Liver (tissue), 9 donors: ENCODE measurements around the gene KRT8. TPM values are rescaled to one million over a fixed set of nuclear protein-coding genes. Genes with fewer than 3 reads are reported as not detected.

Experiments
- DNase-seq: peaks from one replicate; pipeline ENCODE4 v3.0.0-alpha.2; 2017; ENCODE audit warnings: low spot score
- H3K27ac ChIP-seq, 2 donors: one replicate each; pipeline ENCODE4 v1.7.0; 2013; ENCODE audit warnings: inconsistent platforms in 2 of 2, low read length in 2 of 2, control low read depth in 1 of 2, low read depth in 1 of 2, mild to moderate bottlenecking in 1 of 2
- H3K27me3 ChIP-seq, 4 donors: one replicate each; pipeline versions ENCODE4 v1.6.1 to v1.7.0; 2013; ENCODE audit warnings: low read length in 3 of 4, inconsistent platforms in 1 of 4, mild to moderate bottlenecking in 1 of 4, moderate library complexity in 1 of 4; ENCODE audit not compliant: control insufficient read depth in 4 of 4, insufficient read depth in 4 of 4
- H3K36me3 ChIP-seq, 4 donors: one replicate each; pipeline versions ENCODE4 v1.6.1 to v1.7.0; 2013; ENCODE audit warnings: low read length in 3 of 4, mild to moderate bottlenecking in 3 of 4, low read depth in 1 of 4, moderate library complexity in 1 of 4; ENCODE audit not compliant: control insufficient read depth in 4 of 4, insufficient read depth in 3 of 4
- H3K4me1 ChIP-seq, 4 donors: one replicate each; pipeline versions ENCODE4 v1.6.1 to v1.7.0; 2013; ENCODE audit warnings: low read length in 3 of 4, mild to moderate bottlenecking in 3 of 4, moderate library complexity in 1 of 4; ENCODE audit not compliant: control insufficient read depth in 4 of 4, insufficient read depth in 4 of 4
- H3K4me3 ChIP-seq, 3 donors: one replicate each; pipeline versions ENCODE4 v1.6.1 to v1.7.0; 2013; ENCODE audit warnings: low read length in 3 of 3, control low read depth in 1 of 3, low read depth in 1 of 3, mild to moderate bottlenecking in 1 of 3
- H3K9ac ChIP-seq, 2 donors: one replicate each; pipeline ENCODE4 v1.7.0; 2013; ENCODE audit warnings: low read length in 2 of 2, mild to moderate bottlenecking in 2 of 2, moderate library complexity in 2 of 2, control low read depth in 1 of 2, low read depth in 1 of 2
- H3K9me3 ChIP-seq, 4 donors: one replicate each; pipeline versions ENCODE4 v1.6.1 to v1.7.0; 2013; ENCODE audit warnings: low read length in 3 of 4; ENCODE audit not compliant: control insufficient read depth in 4 of 4
- ATF3 ChIP-seq: IDR thresholded peaks from 2 replicates; pipeline ENCODE4 v1.6.1; 2016; ENCODE audit warnings: antibody characterized with exemption
- CTCF ChIP-seq: fragments of 150-350 bp; IDR thresholded peaks from 2 replicates; pipeline ENCODE4 v1.5.1; 2017; ENCODE audit warnings: improper control_type of control experiment, low read depth, low read length; ENCODE audit not compliant: missing input control
- FOXA1 ChIP-seq: IDR thresholded peaks from 2 replicates; pipeline ENCODE4 v1.6.1; 2016; ENCODE audit warnings: antibody characterized with exemption
- GABPA ChIP-seq, 2 donors: IDR thresholded peaks in 1 of 2; conservative IDR thresholded peaks in 1 of 2; 2 replicates each; pipeline ENCODE4 v1.6.1; 2016; ENCODE audit warnings: antibody characterized with exemption in 2 of 2, mild to moderate bottlenecking in 1 of 2, moderate library complexity in 1 of 2
- HNF4A ChIP-seq, 2 donors: conservative IDR thresholded peaks; 2 replicates each; pipeline ENCODE4 v1.6.1; 2016; ENCODE audit warnings: antibody characterized with exemption in 2 of 2, mild to moderate bottlenecking in 2 of 2
- HNF4G ChIP-seq: IDR thresholded peaks from 2 replicates; pipeline ENCODE4 v1.6.1; 2016; ENCODE audit warnings: antibody characterized with exemption
- JUND ChIP-seq, 2 donors: IDR thresholded peaks; 2 replicates each; pipeline ENCODE4 v1.6.1; 2016; ENCODE audit warnings: antibody characterized with exemption in 2 of 2
- RAD21 ChIP-seq, 2 donors: IDR thresholded peaks; 2 replicates each; pipeline ENCODE4 v1.6.1; 2016; ENCODE audit warnings: antibody characterized with exemption in 2 of 2, mild to moderate bottlenecking in 2 of 2
- RXRA ChIP-seq, 2 donors: IDR thresholded peaks; 2 replicates each; pipeline ENCODE4 v1.6.1; 2017 to 2018; ENCODE audit warnings: antibody characterized with exemption in 2 of 2, mild to moderate bottlenecking in 1 of 2
- SP1 ChIP-seq: IDR thresholded peaks from 2 replicates; pipeline ENCODE4 v1.6.1; 2018; ENCODE audit warnings: antibody characterized with exemption, mild to moderate bottlenecking
- TAF1 ChIP-seq: conservative IDR thresholded peaks from 2 replicates; pipeline ENCODE4 v1.6.1; 2016; ENCODE audit warnings: antibody characterized with exemption, mild to moderate bottlenecking
- YY1 ChIP-seq: IDR thresholded peaks from 2 replicates; pipeline ENCODE4 v1.6.1; 2016; ENCODE audit warnings: antibody characterized with exemption, mild to moderate bottlenecking
- whole genome bisulfite sequencing: extraction: QIAGEN DNeasy Blood & Tissue Kit; methylation state at CpG from one replicate; pipeline ENCODE4 v1.1.7; 2013; 5-methylcytosine and 5-hydroxymethylcytosine counted together
- polyA plus RNA-seq, 2 donors: library from polyadenylated mRNA; stranded (reverse) in 1 of 2; unstranded in 1 of 2; fragments of 200-250 nt in 1 of 2; fragments of >200 nt in 1 of 2; fragmentation: Nextera tagmentation in 1 of 2; extraction: Ambion mirVana in 1 of 2; gene quantifications; one replicate each; pipeline versions ENCODE4 v1.2.1 to v1.2.3, GENCODE V29; 2013 to 2015
- total RNA-seq, 2 donors: library from RNA; depleted of rRNA; stranded (reverse); fragments of >200 nt; gene quantifications; one replicate each; pipeline ENCODE4 v1.2.3, GENCODE V29; 2014
- TF ChIP-seq, protein P1 (sequence below): IDR thresholded peaks from 2 replicates; pipeline ENCODE4 v1.6.1; 2016; ENCODE audit warnings: antibody characterized with exemption, mild to moderate bottlenecking
- TF ChIP-seq, protein P2 (sequence below): IDR thresholded peaks from 2 replicates; pipeline ENCODE4 v1.6.1; 2016; ENCODE audit warnings: antibody characterized with exemption
- TF ChIP-seq, protein P3 (sequence below): IDR thresholded peaks from 2 replicates; pipeline ENCODE4 v1.6.1; 2016; ENCODE audit warnings: antibody characterized with exemption
- donor health status: healthy.
- donor health status: healthy.
- donor health status: healthy.
- donor health status: healthy.
- donor health status: healthy.

KRT8 gene
- total and polyA plus RNA-seq, 4 donors = 128 to 383 (median 198) TPM

DNA sequence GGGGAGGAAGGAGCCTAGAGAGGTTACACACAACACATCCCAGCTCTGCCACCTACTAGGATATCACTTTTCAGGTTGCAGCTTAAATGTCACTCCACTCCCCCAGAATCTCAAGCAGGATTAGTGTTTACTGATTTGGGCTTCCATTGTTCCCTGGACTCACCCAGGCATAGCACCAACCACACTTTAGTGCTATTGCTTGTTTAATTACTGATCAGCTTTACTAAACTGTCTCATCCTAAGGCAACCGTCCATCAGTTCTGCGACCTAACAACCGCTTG is 38.0 kb upstream of the KRT8 start:
- H3K4me3 ChIP-seq = no peak overlapping the region
- H3K9ac ChIP-seq = no peak overlapping the region
- 91% methylated on average over 3 of the region's 3 CpGs for WGBS
- no peak for DNase-seq
- H3K27ac ChIP-seq = no peak overlapping the region
- H3K4me1 ChIP-seq = peaks cover 10 to 29% (median 21%) of the 10 kb centered on the region in 4 donors
- H3K9me3 ChIP-seq = no peaks in the 10 kb centered on the region
- TF ChIP-seq, protein P1, sequence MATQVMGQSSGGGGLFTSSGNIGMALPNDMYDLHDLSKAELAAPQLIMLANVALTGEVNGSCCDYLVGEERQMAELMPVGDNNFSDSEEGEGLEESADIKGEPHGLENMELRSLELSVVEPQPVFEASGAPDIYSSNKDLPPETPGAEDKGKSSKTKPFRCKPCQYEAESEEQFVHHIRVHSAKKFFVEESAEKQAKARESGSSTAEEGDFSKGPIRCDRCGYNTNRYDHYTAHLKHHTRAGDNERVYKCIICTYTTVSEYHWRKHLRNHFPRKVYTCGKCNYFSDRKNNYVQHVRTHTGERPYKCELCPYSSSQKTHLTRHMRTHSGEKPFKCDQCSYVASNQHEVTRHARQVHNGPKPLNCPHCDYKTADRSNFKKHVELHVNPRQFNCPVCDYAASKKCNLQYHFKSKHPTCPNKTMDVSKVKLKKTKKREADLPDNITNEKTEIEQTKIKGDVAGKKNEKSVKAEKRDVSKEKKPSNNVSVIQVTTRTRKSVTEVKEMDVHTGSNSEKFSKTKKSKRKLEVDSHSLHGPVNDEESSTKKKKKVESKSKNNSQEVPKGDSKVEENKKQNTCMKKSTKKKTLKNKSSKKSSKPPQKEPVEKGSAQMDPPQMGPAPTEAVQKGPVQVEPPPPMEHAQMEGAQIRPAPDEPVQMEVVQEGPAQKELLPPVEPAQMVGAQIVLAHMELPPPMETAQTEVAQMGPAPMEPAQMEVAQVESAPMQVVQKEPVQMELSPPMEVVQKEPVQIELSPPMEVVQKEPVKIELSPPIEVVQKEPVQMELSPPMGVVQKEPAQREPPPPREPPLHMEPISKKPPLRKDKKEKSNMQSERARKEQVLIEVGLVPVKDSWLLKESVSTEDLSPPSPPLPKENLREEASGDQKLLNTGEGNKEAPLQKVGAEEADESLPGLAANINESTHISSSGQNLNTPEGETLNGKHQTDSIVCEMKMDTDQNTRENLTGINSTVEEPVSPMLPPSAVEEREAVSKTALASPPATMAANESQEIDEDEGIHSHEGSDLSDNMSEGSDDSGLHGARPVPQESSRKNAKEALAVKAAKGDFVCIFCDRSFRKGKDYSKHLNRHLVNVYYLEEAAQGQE = no peak
- TF ChIP-seq RAD21 (IDR thresholded peaks at IDR 0.05) (no peak), FOXA1 (no peak), HNF4A (conservative IDR thresholded peaks at IDR 0.05) (no peak), HNF4G (no peak), CTCF (no peak), YY1 (no peak), GABPA (IDR thresholded peaks at IDR 0.05 in 1 of 2, conservative IDR thresholded peaks at IDR 0.05 in 1 of 2) (no peak), TAF1 (no peak), SP1 (no peak), ATF3 (no peak), RXRA (IDR thresholded peaks at IDR 0.05) (no peak), JUND (IDR thresholded peaks at IDR 0.05) (no peak)
- TF ChIP-seq, protein P2, sequence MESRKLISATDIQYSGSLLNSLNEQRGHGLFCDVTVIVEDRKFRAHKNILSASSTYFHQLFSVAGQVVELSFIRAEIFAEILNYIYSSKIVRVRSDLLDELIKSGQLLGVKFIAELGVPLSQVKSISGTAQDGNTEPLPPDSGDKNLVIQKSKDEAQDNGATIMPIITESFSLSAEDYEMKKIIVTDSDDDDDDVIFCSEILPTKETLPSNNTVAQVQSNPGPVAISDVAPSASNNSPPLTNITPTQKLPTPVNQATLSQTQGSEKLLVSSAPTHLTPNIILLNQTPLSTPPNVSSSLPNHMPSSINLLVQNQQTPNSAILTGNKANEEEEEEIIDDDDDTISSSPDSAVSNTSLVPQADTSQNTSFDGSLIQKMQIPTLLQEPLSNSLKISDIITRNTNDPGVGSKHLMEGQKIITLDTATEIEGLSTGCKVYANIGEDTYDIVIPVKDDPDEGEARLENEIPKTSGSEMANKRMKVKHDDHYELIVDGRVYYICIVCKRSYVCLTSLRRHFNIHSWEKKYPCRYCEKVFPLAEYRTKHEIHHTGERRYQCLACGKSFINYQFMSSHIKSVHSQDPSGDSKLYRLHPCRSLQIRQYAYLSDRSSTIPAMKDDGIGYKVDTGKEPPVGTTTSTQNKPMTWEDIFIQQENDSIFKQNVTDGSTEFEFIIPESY = no peak
- TF ChIP-seq, protein P3, sequence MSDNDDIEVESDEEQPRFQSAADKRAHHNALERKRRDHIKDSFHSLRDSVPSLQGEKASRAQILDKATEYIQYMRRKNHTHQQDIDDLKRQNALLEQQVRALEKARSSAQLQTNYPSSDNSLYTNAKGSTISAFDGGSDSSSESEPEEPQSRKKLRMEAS = no peak
- H3K36me3 ChIP-seq = no peaks in the 10 kb centered on the region
- no peaks in the 10 kb centered on the region for H3K27me3 ChIP-seq

- no peak overlapping the region for H3K4me3 ChIP-seq
- H3K27me3 ChIP-seq = no peaks in the 10 kb centered on the region
- TF ChIP-seq GABPA (IDR thresholded peaks at IDR 0.05 in 1 of 2, conservative IDR thresholded peaks at IDR 0.05 in 1 of 2) (no peak), YY1 (no peak), ATF3 (no peak), FOXA1 (no peak), TAF1 (no peak)
- TF ChIP-seq, protein P2 = no peak
- no peaks in the 10 kb centered on the region for H3K36me3 ChIP-seq
- 85% methylated on average over 11 of the region's 11 CpGs for whole genome bisulfite sequencing
- peaks cover 10 to 24% (median 18%) of the 10 kb centered on the region in 4 donors for H3K4me1 ChIP-seq
- H3K9me3 ChIP-seq = no peaks in the 10 kb centered on the region
- no peak for DNase-seq
- H3K9ac ChIP-seq = no peak overlapping the region
- no peak overlapping the region for H3K27ac ChIP-seq
These were observed 37.4 kb upstream of the KRT8 start for GRCh38 chr12:52942066-52942900.
